Islet precursor cell (in vitro differentiated cells): ENCODE measurements around the gene GJB1.
"Not testable (repeated sequence)": the region's sequence is repeated elsewhere in the genome, so short reads cannot be mapped to it uniquely, and the experiment has no call there.

Experiments
- DNase-seq: peaks from one replicate; pipeline ENCODE4 v3.0.0-alpha.2; 2018

The GJB1 gene

DNA sequence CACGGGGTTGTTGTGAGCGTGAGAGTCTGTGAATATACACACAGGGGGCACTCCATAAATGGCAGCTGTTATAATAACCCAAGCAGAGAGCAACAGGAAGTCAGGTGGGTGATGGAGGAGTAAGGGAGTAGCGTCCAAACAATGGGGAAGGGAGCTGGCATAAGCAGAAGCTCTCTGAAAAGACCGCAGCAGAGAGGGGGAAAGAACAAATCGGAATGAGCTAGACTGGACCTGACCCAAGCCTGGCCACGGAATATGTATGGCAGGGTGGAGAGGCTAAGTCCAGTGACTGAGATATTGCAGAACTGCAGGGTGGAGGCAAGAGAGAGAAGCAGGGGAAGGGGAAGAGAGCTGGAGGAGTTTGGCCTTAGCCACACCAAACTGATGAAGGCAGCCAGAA, 6.5 kb upstream of the GJB1 start:
- no peak for DNase-seq

DNA sequence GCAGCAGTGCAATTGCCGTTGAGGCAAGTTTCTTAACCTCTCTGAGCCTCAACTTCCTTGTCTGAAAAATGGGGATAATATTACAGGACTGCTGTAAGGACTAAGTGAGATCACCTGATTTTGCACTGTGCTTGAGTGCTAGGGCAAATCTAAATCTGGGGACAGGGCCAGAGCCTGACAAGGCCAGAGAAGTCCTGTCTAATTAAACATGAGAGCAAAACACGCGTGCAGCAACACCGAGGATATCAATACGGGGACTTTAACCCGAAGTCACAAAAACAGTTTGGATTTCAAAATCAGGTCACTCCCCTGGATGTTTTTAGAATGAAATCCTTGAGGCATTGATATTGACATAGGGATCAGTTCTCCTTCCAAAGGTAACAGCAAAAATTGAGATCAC, 5.7 kb upstream of the GJB1 start:
- DNase-seq = no peak

DNA sequence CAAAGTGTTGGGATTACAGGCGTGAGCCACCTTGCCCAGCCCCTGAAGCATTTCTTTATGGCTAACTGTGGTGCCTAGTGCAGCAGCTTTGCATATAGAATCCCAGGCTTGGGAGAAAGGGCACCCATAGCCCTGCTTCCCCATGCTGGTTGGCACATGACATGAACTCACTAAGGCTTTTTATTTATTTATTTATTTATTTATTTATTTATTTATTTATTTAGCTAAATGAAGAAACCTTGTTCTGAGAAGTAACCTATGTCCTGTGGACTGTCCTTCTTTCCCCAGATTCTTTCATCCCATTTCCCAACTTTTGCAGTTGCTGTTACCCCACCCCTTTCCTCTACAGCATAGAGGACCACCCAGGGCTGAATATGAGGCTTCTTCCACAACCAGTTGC, 1.9 kb upstream of the GJB1 start:
- DNase-seq = no peak

DNA sequence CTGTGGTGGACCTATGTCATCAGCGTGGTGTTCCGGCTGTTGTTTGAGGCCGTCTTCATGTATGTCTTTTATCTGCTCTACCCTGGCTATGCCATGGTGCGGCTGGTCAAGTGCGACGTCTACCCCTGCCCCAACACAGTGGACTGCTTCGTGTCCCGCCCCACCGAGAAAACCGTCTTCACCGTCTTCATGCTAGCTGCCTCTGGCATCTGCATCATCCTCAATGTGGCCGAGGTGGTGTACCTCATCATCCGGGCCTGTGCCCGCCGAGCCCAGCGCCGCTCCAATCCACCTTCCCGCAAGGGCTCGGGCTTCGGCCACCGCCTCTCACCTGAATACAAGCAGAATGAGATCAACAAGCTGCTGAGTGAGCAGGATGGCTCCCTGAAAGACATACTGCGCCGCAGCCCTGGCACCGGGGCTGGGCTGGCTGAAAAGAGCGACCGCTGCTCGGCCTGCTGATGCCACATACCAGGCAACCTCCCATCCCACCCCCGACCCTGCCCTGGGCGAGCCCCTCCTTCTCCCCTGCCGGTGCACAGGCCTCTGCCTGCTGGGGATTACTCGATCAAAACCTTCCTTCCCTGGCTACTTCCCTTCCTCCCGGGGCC, 1.2 kb downstream of the GJB1 start:
- no peak for DNase-seq

DNA sequence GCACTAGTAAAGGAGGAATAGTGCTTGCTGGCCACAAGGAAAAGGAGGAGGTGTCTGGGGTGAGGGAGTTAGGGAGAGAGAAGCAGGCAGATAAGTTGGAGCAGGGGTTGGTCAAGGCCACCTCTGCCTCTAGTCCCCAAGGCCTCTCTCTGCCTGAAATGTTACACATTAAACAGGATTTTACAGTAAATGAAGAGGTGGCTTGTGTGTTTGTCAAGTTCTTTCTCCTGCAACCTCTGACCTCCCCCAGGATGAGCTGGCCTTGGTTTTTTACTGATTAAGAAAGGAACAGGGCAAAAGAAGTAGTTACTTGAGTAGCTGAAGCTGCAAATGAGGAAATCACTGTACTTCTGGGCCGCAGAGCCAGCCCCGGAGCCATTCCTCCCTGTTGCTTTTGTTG, 2.0 kb downstream of the GJB1 start:
- no peak for DNase-seq

DNA sequence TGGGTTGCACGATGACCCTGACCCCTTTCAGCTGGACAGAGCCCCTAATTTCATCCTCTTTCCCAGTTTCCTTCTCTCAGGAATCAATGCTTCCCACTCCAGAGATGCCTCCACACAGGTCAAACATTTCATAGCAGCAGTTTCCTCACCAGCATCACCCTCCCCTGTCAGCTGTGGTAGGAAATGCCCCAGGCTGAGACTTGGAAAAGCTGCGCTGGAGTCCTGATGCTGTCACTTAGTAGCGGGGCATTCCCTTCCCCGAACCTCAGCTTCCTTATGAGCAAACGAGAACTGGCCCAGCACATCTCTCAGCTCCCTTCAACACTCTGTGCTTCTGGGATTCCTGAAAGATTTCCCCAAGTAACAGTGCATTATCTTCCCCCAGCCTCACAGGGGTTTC, 2.7 kb downstream of the GJB1 start:
- DNase-seq = no peak

DNA sequence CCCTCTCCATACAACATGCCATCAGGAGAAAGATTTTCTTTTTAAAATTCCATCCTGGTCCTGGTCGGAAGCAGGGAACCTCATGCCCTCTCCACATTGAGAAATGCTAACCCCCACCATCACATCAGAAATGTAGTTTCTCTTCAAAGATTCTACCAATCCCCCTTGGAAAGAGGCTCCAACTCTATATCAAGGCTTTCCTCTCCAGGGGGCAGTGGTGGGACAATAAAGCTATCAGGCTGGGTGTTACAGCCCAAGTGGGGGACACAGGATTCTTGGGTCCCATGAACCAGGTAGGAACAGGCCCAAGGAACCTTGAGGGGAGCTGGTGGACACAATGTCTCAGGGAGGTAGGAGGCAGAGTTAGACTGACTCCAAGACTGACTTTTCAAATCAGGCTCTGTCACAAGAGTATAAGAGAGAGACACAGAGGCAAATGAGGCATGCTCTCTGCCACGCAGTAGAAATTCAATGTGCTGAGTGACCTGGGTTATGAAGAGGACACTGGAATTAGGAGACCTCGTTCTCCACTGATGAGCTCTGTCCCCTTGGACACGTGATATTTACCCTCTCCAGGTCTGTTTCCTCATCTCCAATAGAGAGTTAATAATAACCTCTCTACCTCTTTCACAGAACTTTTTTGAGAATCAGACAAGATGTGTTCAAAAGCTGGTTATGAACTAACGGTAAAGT, 4.5 kb downstream of the GJB1 start:
- DNase-seq = no peak

DNA sequence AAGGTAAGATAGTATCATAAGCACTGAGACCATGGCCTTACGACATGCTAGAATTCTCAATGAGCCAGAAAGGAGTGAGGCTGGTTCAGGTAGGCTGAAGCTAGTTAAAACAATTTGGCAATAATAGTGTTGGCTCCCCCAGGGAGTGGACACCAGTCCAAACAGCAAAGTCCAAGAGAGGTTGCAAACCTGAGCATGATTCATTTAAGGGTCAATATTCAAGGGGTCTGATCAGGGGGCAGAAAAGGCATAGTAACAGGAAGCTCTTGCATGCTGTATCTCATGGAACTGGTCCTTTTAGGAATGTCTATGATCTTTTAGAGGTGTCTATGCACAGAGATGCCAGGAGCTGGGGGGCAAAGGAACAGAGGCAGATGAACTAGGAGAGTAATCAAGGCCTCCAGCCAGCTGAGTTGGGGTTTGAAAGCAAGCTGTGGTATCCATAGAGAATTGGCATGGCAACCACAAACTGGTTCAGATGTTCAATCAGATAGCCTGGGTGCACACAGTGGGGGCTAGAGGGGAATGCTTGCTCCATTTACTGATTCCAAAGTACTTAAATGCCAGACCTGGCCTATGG, 5.1 kb downstream of the GJB1 start:
- DNase-seq = no peak

DNA sequence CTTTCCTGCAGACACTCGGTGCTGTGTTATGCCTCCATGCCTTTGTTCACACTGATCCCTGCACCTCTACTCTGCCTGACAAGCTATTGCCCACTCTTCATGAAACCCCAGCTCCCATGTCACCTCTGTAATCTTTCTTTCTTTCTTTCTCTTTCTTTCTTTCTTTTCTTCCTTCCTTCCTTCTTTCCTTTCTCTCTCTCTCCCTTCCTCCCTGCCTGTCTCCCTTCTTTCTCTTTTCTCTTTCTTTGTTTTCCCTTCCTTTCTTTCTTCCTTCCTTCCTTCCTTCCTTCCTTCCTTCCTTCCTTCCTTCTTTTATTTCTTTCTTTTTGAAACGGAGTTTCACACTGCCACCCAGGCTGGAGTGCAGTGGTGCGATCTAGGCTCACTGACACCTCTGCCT, 12.5 kb downstream of the GJB1 start:
- no peak for DNase-seq

DNA sequence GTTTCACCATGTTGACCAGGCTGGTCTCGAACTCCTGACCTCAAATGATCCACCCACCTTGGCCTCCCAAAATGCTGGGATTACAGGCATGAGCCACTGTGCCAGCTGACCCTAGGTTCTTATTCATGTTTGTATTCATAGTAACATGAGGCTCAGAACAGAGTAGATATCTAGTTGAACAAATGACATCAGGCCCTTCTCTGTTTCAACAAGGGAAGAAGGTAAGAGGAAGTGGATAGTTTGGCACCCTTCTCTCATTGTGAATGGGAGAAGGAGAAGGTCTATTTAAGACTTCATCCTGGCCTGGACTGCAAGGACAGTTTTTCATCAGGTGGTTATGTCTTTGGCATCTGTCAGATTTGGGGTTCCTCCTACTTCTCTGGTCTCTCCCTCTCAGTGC, 13.8 kb downstream of the GJB1 start:
- DNase-seq = no peak

DNA sequence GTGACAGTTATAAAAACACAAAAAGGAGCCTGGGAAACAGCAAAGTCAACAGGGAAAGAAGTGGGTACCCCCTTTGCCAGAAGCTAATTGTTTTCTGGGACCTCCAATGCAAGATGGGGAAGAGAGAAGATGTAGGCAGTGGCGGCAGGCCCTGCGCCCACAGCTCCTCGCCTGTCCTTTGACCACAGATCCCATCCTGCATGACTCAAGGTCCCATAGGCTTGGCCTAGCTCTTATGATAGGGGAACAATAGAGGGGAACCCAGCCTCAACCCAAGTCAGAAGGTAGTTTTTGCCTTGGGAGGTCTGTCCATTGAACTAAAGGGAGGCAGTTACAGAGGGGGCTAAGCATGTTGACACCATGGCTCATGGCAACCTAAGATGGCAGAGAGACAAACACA, 16.8 kb downstream of the GJB1 start:
- DNase-seq = no peak

DNA sequence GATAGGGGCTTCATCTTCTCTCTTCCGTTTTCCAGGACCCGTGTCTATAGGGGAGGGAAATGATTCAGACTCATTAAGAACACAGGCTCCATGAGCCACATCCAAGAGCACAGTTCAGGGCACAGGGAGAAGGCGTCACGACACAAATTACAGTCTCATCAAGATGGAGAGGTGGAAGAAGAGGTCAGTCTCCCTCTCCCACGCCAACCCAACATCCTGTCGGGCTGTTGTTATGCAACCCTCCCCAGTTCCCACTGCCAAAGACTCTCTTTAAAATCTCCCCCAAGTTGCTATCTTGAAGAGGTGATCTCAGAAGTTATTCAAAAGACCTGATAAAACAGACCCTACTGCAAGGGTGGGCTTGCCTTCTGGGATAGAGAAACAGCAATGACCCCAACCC, 18.3 kb downstream of the GJB1 start:
- no peak for DNase-seq

DNA sequence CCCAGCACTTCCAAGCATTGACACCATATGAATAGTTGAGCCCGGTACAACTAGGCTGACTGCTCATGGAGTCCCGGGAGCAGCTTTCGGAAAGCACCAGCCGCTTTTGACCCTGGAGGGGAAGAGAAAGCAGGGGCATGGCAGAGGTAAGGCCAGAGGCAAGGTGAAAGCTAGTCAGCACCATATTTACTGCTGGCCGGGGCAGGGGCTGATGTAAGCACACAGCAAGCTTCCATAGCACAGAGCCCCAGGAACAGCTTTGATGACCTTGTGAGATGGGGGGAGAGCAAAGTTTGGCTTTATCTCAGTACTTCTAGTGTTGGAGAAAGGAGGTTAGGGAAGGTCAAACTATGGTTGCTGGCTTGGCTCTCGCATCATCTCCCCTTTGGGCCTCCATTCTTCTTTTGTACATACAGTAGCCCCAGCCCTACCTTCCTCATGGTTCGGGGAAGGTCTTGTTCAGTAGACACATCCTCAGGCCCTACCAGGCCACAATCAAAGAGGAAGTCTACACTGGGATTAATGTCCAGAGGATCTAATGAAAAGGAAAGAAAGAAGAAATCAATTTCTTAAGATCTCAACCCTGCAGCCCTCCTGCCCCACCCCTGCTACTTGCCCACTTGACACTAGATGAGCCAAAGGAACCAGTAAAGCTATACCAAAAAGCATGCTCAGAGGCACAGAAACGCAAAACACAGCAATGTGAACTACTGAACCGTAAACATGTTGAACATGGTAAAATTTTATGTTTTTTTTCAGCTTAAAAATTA, 21.5 kb downstream of the GJB1 start:
- DNase-seq = no peak

DNA sequence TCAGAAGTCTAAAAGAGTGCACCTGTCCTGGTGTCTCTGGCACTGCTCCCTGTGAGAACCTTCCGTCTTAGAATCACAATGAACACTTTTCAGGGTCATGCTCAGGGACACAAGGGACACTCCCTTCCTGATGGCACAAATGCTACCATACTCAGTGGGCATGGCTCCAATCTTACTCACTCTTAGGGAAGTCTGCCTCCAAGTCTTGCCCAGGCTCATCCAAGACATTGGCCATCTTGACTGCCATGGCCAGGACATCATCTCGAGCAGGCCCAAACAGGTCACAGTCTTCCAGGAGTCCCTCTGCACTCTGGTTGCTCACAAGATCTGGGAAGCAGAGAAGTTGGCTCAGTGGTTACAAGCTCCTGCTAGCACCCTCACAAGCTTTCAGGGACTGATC, 22.1 kb downstream of the GJB1 start:
- DNase-seq = no peak

DNA sequence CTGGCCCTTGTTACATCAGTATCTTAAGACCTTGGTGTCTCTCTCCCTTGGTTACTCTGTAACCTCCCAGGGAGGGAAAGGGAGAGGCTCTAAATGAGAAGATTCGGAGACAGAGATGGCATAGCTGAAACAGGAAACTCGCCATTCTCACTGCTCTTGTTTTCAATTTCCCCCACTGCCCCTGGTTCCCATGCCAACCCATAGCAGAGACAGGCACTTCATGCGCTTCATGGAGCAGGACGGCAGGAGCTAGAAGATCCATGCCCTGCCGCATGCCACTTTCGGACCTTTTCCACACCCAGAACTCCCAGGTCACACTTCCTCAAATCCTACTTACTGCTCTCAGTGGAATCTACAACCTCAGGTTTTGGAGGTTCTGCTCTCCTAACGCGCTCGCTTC, 27.8 kb downstream of the GJB1 start:
- no peak for DNase-seq

DNA sequence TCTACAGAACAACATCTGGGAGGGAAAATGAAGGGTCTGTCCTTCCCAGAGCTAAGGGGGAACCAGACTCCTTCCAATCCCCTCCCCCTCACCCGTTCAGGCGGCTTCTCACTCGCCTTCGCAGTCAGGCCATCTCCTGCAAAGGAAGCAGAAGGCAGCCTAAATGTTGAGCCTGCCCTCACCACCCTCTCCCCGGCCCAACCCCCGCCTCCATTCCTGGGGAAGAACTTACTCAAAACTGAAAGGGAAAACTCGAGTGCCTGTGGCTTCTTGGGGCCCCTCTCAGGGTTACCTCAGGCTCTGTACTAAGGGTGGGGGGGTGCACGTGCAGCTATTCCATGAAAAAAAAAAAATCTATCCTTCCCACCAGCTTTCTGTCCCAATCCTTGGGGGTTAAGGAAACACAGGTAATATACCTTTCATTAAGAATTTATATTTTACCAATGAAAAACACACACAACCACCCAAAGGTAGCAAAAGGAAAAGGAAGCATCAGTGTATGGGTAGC, 28.5 kb downstream of the GJB1 start:
- no peak for DNase-seq

DNA sequence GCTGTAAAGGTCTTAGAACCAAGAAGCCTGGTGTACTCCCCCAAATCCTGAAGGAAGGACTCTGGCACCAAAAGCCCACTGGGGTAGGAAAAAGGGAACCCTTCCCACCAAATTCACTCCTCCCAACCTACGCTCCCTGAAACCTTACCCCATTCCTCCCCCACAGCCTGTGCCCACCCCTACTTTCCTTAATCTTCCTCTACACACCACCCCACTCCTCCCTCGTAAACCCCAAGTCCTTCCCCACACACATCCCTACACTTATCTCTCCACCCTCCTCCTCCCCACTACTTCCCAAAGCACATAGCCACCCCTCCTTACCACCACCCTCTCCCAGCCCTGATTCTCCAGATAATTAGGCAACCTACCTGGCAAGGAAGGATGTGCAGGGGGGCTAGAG, 29.2 kb downstream of the GJB1 start:
- DNase-seq = no peak

DNA sequence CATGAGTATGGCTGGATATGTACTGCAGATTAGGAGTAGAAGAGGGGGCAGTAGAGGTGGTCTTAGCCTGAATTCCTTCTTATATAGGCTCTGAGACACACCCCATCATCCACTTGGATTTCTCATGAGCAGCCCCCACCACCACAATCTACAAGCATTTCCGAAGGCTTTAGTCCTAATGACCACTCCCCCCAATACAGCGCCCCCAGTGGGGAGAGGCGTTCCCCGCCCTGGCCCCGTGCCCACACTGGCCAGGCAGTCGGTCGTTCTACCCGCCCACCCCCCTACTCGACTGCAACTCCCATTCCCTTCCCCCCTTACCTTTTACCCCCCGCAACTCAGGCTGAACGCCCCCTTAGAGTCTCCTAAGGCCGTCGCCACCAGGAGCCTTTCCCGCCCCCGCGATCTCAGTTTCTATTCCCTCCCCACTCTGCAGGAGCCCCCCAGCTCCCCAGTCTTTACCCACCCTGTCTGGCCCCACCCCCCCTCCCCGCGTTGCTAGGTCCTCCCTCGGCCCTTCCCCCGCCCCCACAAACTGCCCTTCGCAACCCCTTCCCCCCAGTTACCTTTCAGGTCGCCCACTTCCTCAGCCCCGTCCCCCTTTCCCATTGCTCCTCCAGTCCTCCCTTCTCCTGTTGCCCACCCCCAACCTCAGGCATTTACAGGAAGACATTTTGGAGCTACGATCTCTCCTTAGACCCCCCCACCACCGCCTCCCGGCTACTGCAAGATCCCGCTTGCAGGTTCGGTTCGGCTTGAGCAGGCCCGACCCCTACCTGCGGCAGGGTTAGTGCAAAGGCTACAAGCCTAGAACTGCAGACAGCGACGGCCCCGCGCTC, 30.4 kb downstream of the GJB1 start:
- DNase-seq = peak; percentile 59

DNA sequence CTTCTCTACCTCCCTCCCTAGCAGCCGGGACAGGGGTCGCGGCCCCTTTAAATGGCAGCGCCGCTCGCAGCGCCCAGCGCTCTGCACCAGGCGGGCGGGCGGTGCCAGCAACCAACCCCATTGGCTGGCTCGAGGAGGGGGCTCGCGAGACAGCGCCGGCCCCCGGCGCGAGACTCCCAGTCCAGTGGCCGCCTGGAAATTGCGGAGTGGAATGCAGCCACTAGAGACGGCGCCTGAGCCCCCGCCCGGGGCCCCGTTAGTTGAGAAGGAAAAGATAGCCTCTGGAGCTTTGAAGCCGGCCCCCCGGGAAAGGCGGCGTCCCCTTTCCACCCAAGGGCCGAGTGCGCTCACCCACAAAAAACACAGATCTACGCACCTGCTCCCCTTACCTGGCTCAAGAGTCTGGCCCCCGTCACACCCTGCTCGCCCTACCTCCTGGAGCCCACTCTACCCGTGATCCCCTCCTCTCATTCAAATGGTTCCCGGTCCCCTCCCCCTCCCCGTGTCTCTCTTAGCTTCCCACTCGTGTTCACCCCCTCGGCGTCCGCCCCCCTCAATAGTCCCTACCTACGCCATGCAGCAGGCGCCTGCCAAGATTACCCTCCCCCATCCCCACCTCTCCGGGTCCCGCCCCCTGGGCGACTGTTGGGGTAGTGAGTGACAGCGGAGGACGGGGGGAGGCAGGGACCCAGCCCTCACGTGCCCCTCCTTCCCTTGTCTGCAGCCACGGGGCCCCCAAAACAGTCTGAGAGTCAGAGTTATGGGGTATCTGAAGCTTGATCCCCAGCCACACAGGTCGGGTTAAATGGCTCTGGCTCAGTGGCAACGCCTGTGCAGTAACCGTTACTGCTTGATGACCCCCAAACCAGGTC, 31.3 kb downstream of the GJB1 start, which contains the start of gene ZMYM3:
TSS of gene ZMYM3 (minus strand) at position 49 of the 872 bp plus-strand sequence. CDS start 885 bp downstream, outside the sequence.
- peak; percentile 91 for DNase-seq

DNA sequence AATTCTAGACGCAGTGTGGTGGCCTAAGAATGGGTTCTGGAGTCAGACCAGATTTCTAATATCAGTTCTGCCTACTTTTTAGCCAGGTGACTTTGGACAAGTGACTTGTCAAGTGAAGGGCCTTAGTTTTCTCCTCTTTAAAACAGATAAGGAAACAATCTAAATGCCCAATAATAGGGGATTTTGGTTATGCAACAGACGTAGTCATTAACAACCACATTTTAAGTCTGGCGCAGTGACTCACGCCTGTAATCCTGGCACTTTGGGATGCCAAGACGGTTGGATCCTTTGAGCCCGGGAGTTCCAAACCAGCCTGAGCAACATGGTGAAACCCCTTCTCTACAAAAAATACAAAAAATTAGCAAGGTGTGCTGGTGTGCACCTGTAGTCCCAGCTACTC, 33.0 kb downstream of the GJB1 start:
- no peak for DNase-seq

DNA sequence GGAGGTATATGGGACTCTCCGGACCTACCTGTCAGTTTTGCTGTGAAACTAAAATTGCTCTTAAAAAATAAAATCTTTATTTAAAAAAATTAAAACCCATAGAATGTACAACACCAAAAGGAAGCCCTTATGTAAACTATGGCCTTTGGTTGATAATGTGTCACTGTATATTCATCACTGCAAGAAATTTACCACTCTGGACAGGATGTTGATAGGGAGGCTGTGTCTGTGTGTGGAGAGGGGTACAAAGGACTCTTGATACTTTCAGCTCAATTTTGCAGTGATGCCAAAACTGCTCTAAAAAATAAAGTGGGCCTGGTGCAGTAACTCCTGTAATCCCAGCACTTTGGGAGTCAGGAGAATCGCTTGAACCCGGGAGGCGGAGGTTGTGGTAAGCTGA, 33.8 kb downstream of the GJB1 start:
- no peak for DNase-seq

DNA sequence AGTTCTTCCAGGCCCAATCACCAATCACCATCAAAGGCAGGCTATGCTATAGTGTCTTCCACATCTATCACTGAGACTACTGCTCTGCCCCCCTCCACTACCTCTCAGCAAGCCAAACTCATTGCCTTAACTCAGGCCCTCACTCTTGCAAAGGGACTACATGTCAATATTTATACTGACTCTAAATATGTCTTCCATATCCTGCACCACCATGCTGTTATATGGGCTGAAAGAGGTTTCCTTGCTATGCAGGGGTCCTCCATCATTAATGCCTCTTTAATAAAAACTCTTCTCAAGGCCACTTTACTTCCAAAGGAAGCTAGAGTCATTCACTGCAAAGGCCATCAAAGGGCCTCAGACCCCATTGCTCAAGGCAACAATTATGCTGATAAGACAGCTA, 45.6 kb downstream of the GJB1 start:
- not testable (repeated sequence) for DNase-seq
